HEK293T (cell line): ENCODE results near the gene RPL41.

Source experiments
- FOXM1 ChIP-seq: fragments of 450-650 bp; IDR thresholded peaks from 2 replicates; pipeline ENCODE4 v1.6.1; 2017; ENCODE audit warnings: mild to moderate bottlenecking, borderline replicate concordance
- SP1 ChIP-seq: fragments of 450-650 bp; IDR thresholded peaks from 2 replicates; pipeline ENCODE4 v1.6.1; 2017
- TF ChIP-seq, protein P1 (sequence below): fragments of 450-650 bp; IDR thresholded peaks from 2 replicates; pipeline ENCODE4 v1.6.1; 2016

DNA sequence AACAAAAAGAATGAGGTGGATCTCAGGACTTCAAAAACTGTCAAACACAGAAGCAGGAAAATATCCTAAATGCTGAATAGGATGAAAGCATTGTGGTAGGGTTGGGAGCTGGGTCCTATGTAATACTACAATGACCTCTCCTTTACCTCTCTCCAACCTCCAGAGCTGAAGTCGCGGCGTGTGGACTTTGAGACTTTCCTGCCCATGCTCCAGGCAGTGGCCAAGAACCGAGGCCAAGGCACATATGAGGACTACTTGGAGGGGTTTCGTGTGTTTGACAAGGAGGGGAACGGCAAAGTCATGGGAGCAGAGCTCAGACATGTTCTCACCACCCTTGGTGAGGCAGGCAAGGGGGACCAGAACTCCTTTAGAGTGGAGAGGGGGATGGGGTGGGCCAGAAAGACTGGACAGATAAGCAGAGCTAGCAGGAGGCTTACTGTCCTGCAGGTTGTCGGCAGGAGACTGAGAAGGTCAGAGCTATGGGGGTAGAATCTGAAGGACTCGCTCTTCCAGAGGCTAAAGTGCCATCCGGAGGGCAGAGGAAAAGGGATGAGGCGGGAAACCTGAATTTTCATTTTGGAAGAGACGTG is 38.9 kb downstream of the RPL41 start:
- TF ChIP-seq, protein P1, sequence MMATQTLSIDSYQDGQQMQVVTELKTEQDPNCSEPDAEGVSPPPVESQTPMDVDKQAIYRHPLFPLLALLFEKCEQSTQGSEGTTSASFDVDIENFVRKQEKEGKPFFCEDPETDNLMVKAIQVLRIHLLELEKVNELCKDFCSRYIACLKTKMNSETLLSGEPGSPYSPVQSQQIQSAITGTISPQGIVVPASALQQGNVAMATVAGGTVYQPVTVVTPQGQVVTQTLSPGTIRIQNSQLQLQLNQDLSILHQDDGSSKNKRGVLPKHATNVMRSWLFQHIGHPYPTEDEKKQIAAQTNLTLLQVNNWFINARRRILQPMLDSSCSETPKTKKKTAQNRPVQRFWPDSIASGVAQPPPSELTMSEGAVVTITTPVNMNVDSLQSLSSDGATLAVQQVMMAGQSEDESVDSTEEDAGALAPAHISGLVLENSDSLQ, result no peak
- TF ChIP-seq SP1, result no peak
- TF ChIP-seq FOXM1, result no peak
